ENCODE data around the gene NUDT8. TPM values are rescaled to one million over a fixed set of nuclear protein-coding genes. Genes with fewer than 3 reads are reported as not detected.

Gene NUDT8
- total and polyA plus RNA-seq, 4 donors, result 6.3 to 22.3 (median 16.0) TPM

DNA sequence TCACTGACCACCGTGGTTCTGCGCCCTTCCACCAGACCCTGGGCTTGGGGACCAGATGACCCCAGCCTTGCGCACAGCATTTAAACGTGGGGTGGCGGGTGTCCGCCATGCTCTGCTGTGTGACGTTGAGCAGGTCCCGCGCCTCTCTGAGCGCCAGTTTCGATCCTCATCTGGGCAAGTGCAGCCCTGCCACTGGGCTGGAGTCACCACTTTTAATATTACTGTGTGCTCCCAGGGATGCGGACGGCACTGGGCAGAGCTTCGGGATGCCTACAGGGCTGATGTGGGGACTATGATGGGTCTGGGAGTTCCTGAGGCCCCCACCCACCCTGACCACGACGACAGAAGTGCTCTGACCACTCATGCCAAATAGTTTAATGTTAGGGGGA, 1.2 kb upstream of the NUDT8 start:
- peaks cover 0 to 8% (median 4%) of the 10 kb centered on the region in 5 donors for H3K4me1 ChIP-seq (ENCODE audit: control insufficient read depth in 5 of 5, insufficient read depth in 5 of 5, low read length in 5 of 5)
- H3K27me3 ChIP-seq (ENCODE audit: control insufficient read depth in 3 of 3, insufficient read depth in 3 of 3, low read length in 2 of 3), result no peaks in the 10 kb centered on the region
- ATAC-seq (ENCODE audit: insufficient read depth, low FRiP score) (no peak), DNase-seq (no peak)
- no peak overlapping the region for H3K4me3 ChIP-seq
- peak overlapping the region; percentile 63 to 82 for H3K9ac ChIP-seq (ENCODE audit: insufficient read depth in 1 of 2, low read length in 2 of 2)
- TF ChIP-seq, protein P1, sequence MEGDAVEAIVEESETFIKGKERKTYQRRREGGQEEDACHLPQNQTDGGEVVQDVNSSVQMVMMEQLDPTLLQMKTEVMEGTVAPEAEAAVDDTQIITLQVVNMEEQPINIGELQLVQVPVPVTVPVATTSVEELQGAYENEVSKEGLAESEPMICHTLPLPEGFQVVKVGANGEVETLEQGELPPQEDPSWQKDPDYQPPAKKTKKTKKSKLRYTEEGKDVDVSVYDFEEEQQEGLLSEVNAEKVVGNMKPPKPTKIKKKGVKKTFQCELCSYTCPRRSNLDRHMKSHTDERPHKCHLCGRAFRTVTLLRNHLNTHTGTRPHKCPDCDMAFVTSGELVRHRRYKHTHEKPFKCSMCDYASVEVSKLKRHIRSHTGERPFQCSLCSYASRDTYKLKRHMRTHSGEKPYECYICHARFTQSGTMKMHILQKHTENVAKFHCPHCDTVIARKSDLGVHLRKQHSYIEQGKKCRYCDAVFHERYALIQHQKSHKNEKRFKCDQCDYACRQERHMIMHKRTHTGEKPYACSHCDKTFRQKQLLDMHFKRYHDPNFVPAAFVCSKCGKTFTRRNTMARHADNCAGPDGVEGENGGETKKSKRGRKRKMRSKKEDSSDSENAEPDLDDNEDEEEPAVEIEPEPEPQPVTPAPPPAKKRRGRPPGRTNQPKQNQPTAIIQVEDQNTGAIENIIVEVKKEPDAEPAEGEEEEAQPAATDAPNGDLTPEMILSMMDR (IDR thresholded peaks at IDR 0.05; ENCODE audit: control extremely low read depth, extremely low read depth), result no peak
- no peaks in the 10 kb centered on the region for H3K36me3 ChIP-seq (ENCODE audit: control insufficient read depth in 4 of 4, insufficient read depth in 4 of 4, low read length in 4 of 4)
- no peaks in the 10 kb centered on the region for H3K9me3 ChIP-seq (ENCODE audit: control insufficient read depth in 4 of 4, insufficient read depth in 3 of 4, low read length in 3 of 4)
- peak overlapping the region; percentile 82 to 88 for H3K27ac ChIP-seq (ENCODE audit: low read depth in 1 of 2, low read length in 1 of 2)
- WGBS, 2 donors, result 64 to 67% methylated on average over 16 of the region's 16 CpGs

DNA sequence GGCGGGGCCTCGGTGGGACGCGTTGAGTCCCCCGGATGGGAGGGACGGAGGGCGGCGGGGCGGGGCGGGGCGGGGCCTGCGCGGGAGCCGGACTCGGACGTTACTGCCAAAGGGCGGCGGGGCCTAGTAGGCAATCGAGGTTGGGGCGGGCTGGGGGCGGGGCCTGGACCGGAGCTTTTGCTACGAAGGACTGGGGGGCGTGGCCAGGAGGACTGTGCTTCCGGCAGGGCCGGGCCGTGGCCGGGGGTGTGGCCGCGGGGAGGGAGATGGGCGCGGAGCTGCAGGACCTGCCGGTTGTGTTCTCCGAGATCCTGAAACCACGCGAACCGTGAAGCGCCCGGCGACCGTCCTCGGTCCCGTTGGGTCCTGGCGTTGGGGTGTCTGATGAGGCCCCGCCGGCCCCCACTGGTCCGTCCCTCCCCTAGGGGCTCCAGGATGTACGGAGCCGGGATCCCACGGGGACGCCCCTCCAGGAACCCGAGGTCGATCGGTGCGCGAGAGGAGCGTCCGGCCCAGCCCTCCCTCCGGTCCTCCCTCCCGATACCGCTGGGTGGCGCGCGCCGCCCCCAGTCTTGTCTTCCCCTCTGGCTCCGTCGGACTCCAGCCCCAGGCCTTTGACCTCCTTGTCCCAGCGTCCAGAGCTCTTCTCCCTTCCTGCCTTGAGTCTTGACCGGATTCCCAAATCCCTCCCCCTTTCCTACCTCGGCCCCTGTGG, 648 bp upstream of the NUDT8 start:
- Histone ChIP-seq H3K36me3 (ENCODE audit: control insufficient read depth in 4 of 4, insufficient read depth in 4 of 4, low read length in 4 of 4) (no peaks in the 10 kb centered on the region), H3K27ac (ENCODE audit: low read depth in 1 of 2, low read length in 1 of 2) (peak overlapping the region; percentile 82 to 88), H3K4me1 (ENCODE audit: control insufficient read depth in 5 of 5, insufficient read depth in 5 of 5, low read length in 5 of 5) (peaks cover 0 to 8% (median 4%) of the 10 kb centered on the region in 5 donors), H3K9me3 (ENCODE audit: control insufficient read depth in 4 of 4, insufficient read depth in 3 of 4, low read length in 3 of 4) (no peaks in the 10 kb centered on the region), H3K4me3 (peak overlapping the region; percentile 45), H3K9ac (ENCODE audit: insufficient read depth in 1 of 2, low read length in 2 of 2) (peak overlapping the region; percentile 63 to 82), H3K27me3 (ENCODE audit: control insufficient read depth in 3 of 3, insufficient read depth in 3 of 3, low read length in 2 of 3) (no peaks in the 10 kb centered on the region)
- TF ChIP-seq, protein P1 (IDR thresholded peaks at IDR 0.05; ENCODE audit: control extremely low read depth, extremely low read depth), result peak; percentile 51
- ATAC-seq (ENCODE audit: insufficient read depth, low FRiP score), result peak; percentile 91
- WGBS, 2 donors, result 1 to 2% methylated on average over 54 to 70 of the region's 70 CpGs
- DNase-seq, result peak; percentile 98 to 100 (median 99)

DNA sequence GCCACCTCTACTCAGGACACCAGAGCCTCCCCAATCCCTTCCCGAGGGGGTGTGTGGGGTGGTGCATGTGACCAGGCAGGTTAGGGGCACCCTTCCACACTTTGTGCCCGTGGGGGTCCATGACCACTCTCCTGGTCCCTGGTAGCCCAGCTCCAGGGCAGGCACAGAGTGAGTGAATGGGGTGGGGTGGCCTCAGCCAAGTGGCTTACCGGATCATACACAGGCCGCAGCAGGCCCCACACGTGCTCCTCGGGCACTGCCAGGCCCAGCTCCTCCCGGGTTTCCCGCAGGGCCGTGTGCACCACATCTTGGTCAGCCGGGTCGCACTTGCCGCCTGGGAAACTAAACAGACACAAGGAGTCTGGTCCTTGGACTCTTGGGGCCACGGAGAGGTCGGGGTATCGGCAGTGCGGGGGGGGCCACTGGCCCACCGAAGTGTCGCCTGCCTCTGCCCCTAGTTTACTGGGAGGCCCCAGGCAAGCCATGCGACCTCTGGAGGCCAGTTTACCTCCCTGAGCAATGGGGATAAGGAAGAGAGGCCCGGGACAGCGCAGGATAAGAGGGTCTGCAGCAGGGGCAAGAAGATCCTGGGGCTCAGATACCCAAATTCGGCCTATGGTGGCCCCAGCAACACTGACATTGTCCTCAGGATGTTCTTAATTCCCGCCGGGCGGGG, 889 bp downstream of the NUDT8 start:
- DNase-seq (no peak), ATAC-seq (ENCODE audit: insufficient read depth, low FRiP score) (no peak)
- Histone ChIP-seq H3K27me3 (ENCODE audit: control insufficient read depth in 3 of 3, insufficient read depth in 3 of 3, low read length in 2 of 3) (no peaks in the 10 kb centered on the region), H3K4me1 (ENCODE audit: control insufficient read depth in 5 of 5, insufficient read depth in 5 of 5, low read length in 5 of 5) (peaks cover 0 to 8% (median 4%) of the 10 kb centered on the region in 5 donors), H3K36me3 (ENCODE audit: control insufficient read depth in 4 of 4, insufficient read depth in 4 of 4, low read length in 4 of 4) (no peaks in the 10 kb centered on the region), H3K27ac (ENCODE audit: low read depth in 1 of 2, low read length in 1 of 2) (no peak overlapping the region), H3K9me3 (ENCODE audit: control insufficient read depth in 4 of 4, insufficient read depth in 3 of 4, low read length in 3 of 4) (no peaks in the 10 kb centered on the region), H3K4me3 (no peak overlapping the region), H3K9ac (ENCODE audit: insufficient read depth in 1 of 2, low read length in 2 of 2) (no peak overlapping the region)
- TF ChIP-seq, protein P1 (IDR thresholded peaks at IDR 0.05; ENCODE audit: control extremely low read depth, extremely low read depth), result no peak
- 55 to 66% methylated on average over 25 of the region's 25 CpGs for WGBS, 2 donors

Data from lung (tissue), 12 donors.